HG02884 (cell line): ENCODE data around the gene CD14.
"Not testable (repeated sequence)": the region's sequence is repeated elsewhere in the genome, so short reads cannot be mapped to it uniquely, and the experiment has no call there.

Source experiments
- ATAC-seq: cut with Tn5 transposase; IDR thresholded peaks from one replicate; pipeline ENCODE4 v1.9.1; 2021; ENCODE audit warnings: mild to moderate bottlenecking, moderate library complexity; ENCODE audit not compliant: unreplicated experiment

The CD14 gene

DNA sequence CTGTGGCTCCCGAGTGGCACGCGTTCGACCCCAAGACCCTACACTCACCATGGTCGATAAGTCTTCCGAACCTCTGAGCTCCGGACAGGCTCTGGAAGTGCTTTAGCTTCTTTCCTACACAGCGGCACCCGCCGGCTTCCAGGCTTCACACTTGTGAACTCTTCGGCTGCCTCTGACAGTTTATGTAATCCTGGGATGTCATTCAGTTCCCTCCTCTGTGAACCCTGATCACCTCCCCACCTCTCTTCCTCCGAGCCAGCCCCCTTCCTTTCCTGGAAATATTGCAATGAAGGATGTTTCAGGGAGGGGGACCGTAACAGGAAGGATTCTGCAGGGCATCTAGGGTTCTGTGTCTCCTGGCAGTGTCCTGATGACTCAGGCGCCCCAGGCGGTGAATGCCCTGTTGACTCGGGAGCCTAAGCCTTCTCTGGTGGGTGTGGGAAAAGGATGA lies at the start of gene CD14:
Gene CD14 (minus strand): TSS at position 155 of the 451 bp plus-strand sequence. CDS start 104 bp downstream, at position 51.
- no peak for ATAC-seq

DNA sequence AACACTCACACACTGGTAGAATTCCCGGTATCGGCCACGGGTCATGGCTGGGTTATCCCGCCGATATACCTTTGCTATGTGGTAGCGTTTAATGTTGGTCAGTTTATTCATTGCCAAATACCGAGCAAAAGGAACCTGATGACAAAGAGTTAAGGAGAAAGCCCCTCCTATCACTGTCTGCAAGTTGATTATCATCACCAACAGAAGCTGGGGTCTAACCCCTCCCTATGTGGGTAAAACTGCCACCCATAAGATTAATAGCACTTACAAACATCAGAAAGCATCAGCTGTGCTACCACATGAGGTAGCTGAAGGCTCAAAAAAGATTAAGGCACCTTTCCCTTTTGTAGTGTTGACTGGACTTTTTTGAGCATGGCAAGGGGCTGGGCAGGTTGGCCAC lies 46.0 kb upstream of the CD14 start:
- ATAC-seq: no peak

DNA sequence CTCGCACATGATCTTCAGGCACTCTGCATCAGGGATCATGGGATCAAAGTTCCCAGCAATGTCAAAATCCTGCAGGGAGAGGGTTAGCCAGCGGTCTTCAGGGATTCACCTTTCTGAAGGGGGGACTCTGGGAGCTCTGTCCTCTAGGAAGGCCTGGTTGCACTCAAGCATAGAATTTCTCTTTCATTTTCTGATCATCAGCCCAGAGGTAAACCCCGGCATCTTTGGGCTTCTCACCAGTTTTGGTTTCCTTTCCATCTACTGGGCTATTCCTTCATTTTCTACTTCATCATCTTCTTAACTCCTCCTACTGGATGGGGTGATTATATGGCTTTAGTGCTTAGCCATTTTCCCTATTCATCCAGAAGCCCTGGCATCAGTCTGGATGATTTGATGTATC lies 45.0 kb upstream of the CD14 start:
- ATAC-seq: no peak

DNA sequence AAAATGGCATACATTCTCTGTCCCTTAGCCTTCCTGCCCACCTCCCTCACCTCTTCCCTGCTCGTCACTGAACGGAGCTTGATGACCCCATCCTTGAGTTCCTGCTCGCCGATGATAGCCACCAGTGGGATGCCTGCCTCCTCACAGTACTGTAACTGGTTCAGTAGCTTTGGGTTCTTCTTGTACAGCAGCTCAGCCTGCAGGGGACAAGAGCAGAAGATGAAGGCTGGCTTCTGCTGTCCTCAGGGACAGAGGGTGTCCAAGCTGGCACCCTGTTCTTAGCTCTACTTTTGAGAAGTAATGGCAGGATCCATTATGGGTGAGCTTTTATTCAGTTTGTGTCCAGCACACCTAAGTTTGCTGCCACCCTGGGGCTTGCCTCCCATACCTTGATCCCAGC lies 41.7 kb upstream of the CD14 start:
- no peak for ATAC-seq

DNA sequence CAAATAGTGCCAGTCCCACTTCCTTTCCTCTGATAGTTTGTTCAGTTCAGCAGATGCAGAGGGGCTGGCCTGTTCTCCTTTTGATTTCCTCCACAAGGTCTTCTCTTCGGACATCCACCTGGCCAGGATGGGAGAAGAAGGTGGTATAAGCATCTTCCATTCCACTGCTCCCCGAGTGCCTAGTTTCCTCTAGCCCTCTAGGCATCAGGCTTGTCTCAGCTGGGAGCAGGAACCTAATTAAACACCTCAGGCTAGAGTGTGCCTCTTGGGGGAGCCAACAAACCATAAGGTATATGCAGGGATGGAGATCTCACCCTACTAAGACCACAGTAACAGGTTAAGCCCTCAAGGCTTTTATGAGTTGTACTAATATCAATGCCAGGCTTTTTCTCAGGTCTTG lies 41.2 kb upstream of the CD14 start:
- ATAC-seq: no peak

DNA sequence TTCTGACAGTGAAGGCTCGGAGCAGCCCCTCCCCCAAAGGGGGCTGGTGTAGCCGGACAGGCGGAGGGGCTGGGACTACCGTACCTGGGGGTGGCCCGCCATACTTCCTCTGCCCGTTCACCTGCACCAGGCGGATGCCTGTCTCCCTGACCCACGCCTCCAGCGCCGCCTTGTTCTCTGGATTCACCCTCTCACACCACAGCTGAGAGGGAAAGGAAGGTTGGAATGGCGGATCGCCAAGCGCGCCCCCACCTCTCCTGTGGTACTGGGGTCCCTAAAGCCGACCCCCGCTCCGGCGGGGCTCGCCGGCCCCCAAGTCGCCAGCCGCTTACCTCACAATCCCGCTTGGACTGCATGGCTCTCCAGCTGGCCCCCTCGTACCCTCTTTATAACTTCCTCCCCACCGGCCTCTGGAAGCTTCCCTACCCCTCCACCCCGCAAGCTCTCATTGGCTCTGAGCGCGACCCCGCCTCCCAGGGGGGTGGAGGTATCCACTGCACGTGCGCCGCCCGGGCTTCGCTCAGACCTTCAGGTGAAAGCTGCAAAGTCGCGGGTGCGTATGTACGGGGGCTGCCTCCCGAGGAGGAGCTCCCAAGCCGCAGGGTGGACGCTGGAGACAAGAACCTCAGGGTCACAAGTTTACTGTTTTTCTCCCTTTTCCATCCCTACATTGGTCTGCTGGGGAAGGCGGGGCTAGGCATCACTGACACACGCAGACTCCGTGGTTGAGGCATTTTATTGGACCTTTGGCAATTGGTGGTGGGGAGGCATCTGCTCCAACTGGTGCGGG lies 40.4 kb upstream of the CD14 start, which contains the start of gene DND1:
Gene DND1 (minus strand): TSS at position 390 of the 790 bp plus-strand sequence. CDS start 34 bp downstream, at position 356.
- no peak for ATAC-seq

DNA sequence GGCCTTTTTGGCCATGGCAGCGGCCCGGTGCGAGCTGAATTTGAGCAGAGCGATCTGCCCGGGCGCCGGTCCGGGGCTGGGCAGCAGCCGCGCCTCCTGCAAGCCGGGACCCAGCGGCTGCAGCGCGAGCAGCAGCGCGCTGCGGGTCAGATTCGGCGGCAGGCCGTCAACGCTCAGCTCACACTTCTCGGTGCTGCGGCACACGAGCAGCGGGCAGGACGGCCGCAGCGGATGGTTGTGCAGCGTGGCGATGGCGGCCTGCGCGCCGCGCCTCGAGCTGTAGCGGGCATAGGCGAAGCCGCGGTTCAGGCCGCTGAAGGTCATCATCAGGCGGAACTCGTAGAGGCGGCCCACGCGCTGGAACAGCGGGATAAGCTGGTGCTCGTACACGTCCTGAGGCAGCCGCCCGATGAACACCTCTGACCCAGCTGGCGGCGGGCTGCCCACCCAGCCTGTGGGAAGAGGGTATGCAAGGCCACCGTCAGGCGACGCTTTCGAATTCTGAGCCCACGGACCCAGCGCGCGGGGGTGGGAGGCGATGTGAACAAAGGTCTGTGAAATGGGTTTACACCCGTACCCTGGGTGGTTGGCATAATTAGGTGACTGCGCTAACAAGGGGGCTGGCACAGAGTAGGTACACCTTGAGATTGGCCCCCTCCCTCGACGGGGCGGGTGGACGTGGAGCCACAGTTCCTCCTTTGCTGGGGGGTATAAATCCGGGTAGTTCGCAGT lies 39.6 kb upstream of the CD14 start:
- no peak for ATAC-seq

DNA sequence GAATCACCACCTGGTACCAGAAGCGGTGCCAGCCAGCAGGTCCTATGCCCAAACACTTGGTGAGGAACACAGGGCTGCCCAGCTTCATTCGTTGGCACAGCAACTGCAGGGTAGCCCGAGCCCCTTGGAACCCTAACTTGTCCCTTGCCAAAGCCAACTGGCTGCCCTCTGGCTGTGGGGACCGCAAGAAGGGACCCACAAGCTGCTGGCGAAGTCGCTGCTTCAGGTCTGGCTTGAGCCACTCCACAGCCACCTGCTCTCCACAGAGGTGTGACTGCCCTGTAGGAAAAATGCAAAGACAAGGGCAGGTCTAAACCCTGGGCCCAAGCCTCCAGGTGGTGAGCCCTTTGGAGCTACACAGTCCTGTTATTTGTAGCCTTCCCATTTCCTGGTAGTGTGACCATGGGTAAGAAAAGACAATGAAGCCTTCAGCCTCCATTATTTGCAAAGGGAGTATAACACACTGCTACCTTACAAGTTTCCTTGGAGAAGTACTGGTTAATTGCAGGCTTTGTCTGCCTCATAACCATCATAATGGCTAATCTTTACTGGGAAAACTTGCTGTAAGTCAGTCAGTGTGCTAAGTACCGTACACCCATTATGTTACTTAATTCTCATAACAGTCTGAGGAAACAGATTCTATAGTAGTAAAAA lies 38.6 kb upstream of the CD14 start:
- no peak for ATAC-seq

DNA sequence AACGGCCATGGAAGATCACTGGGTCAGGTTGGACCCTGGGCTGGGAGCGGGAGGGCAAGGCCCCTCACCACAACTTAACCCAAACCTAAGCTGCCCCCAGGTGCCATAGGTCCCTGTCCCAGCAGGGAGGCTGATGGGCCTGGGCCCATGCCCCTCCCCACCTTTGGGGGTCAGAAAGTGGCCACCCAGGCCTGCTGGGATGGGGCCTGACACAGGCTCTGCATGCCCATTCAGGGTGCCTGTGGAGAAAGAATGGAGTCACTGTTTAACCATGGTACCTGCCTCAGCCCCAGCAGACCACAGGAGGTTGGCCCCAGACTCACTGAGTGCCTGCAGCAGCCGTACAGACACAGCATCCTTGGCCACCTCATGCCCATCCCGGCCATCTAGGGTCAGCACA lies 38.1 kb upstream of the CD14 start:
- ATAC-seq: not testable (repeated sequence)

DNA sequence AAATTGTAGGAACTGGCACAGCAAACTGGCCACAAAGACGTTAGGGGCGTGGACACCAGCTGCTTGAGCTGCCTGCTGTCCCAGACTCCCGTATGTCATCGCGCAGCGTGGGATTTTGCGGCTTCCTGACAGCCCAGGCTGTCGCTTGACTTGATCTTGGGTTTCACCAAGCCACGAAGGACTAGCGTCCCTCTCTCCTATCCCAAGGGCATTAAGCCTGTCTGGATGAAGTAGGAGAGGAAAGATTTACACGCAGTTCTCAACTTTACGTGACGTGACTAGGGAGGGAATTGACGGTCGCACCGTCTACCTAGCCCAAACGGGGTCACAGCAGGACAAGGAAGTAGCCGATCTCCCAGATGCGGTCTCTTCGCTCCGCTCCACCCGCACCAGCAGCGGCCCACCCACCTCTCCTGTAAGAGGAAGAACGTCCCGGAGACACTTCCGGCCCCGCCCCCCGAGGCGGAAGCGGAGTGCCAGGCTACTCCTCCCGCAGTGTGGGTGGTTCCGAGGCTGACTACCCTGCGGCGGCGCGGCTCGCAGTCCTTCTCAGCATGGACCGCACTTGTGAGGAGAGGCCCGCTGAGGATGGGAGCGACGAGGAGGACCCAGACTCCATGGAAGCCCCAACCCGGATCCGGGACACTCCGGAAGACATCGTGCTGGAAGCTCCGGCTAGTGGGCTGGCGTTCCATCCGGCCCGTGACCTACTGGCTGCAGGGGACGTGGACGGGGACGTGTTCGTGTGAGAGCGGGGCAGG lies 31.6 kb upstream of the CD14 start, which contains the start of gene WDR55:
Gene WDR55 (plus strand): TSS at position 546 of the 761 bp plus-strand sequence. CDS start 9 bp downstream, at position 555.
- peak; percentile 97 for ATAC-seq

DNA sequence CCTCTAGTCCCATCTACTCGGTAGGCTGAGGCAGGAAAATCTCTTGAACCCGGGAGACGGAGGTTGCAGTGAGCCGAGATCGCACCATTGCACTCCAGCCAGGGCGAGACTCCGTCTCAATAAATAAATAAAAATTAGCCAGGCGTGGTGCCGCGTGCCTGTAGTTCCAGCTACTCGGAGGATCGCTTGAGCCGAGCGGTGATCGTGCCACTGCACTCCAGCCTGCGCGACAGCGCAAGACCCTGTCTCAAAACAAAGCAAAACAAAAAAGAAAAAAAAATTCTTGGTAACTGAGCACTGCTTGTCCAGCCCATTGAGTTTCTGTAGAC lies 31.0 kb upstream of the CD14 start:
- no peak for ATAC-seq

DNA sequence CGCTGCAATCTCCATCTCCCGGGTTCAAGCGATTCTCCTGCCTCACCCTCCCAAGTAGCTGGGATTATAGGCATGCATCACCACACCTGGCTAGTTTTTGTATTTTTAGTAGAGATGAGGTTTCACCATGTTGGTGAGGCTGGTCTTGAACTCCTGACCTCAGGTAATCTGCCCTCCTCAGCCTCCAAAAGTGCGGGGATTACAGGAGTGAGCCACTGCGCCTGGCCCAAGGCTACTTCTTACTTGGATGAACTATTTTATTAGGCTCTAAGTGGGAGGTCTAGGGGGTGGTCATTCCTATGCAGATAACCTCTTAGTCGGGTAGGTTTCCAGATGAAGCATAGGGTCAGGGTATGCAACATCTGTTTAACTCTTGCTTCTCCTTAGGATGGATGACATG lies 27.4 kb upstream of the CD14 start:
- ATAC-seq: not testable (repeated sequence)

DNA sequence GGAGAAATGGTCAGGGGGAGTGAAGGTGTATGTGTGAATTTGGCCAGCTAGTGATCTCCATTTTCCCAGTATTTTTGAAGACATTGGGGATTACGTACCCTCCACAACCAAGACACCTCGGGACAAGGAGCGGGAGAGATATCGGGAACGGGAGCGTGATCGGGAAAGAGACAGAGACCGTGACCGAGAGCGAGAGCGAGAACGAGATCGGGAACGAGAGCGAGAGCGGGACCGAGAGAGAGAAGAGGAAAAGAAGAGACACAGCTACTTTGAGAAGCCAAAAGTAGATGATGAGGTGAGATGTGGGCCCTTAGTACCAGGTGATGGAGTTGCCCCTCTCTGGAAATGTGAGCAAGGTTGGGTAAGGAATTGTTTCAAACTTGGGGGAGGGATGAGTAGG lies 25.9 kb upstream of the CD14 start:
- no peak for ATAC-seq

DNA sequence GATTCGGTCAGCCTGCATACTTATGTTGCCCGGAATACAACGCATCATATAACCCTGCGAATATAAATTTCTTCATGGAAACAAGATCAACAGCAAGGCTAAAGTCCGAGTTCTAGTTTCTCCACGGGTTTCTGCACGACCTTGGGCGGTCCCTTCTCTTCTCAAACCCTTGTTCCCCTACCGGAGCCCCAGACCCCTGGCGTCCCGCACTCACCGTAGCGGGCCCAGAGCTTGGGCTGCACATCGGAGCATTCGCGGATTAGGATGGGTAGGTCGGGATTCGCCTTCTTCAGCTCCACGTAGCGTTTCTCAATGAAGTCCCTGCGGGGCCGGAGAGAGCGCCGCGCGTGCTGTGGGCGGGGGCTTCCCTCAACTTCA lies 14.1 kb upstream of the CD14 start:
- peak; percentile 6 for ATAC-seq

DNA sequence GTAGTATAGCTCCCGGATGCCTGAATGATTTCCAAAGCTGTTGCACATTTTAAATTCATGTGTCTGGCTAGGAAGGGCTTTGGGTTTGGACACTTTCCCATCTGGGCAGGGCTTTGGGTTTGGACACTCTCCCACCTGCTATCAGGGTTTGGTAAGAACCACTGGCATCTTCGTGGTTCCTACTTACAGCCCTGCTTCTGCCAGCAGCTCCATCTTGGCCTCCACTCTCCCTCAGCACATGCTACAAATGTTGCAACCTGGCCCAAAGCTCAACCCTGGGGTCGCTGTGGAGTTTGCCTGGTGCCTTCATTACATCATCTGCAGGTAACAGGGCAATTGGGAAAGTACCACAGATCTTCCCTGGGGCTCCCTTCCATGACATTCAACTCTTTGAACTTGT lies 9.7 kb upstream of the CD14 start:
- ATAC-seq: no peak

DNA sequence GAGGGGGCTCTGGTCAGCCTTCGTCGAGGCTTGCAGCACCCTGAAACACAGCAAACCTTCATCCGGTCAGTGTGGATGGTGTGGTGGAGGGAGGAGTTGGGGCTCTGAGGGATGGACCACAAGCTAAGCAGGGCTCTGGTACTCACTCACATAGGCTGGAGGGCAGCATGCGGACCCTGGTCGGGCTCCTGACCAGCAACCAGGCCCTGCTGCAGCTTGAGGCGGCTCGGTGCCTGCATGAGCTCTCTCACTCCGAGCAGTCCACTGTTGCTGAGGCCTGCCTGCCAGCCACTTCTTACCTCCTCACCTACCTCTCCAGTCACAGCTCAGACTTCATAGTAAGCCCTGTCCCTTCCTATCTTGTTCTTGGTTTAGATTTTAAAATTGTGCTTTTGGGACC lies 8.7 kb upstream of the CD14 start:
- ATAC-seq: no peak

DNA sequence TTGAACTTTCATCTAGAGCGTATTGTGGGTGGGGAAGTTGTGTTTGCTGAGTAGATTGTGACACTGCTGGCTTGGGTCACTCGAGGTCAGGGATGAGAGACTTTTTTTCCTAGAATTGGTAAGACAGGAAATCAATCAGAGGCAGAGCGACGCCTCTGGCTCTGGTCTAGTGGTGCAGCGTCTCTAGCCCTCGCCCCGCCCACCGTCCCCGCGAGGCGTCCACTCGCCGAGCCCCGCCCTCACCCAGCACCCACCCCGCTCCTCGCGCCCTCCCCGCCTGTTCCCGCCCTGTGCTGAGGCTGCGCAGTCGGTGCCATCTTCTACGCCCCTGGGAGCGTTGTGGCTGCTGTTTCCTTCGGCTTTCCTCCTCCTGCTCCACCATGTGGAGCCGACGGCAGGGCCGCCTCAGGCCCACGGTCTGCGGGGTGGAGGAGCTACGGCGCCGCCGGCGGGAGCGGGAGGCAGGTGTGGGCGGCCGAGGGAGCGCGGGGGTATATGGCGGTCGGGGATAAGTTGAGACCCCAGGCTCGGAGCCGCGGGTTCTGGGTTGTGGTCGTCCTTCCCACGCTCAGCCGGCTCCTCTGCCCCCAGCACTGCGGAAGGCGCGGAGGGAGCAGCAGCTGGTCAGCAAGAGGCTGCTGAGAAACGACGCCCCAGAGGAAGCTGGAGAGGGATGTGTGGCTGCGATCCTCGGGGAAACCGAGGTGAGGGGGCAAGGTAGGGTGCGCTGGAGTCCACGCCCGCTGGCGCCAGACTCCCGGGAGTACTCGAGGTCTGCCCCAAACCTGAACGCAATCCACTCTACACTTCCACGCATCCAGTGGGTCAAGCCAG lies 6.4 kb upstream of the CD14 start, which contains the start of gene TMCO6:
Gene TMCO6 (plus strand): TSS at position 304 of the 834 bp plus-strand sequence. CDS start 77 bp downstream, at position 381.
- ATAC-seq: peak; percentile 84

DNA sequence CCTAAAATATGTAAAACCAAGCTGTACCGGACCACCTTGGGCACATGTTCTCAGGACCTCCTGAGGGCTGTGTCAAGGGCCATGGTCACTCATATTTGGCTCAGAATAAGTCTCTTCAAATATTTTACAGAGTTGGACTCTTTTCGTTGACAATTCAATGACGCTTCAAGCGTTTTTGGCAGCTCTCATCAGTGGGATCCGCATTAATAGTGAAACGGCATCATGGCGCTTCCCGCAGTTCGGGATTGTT lies 5.8 kb upstream of the CD14 start:
- not testable (repeated sequence) for ATAC-seq

DNA sequence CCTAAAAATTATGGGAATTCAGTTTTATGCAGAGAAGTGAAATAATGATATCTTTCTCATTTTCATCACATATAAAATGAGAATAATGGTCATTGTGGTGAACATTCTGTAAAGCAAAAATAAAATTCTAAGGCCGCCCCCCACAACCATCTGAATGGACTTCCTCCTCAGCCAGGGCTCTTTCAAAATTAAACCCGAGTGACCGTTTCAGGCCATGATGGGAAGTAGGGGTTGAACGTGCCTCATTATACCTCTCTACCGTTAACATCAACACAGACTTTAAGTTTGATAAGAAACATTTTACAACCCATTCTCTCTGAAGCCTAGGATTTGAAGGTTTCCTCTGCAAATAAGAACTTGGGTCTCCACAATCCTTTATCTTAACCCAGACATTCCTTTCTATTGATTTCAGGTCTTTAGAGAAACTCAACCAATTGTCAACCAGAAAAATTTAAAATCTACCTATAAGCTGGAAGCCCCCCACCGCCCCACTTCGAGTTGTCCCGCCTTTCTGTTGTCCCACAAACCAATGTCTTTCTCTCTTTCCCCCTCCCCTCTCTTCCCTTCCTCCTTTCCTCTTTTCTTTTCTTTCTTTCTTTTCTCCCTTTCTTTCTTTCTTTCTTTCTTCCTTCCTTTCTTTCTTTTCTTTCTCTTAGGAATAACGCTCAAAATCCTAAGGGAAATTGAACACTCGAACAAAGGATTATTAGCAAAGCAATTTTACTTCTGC lies 4.6 kb upstream of the CD14 start:
- ATAC-seq: no peak
